AG08395 (cell line): Measurements from ENCODE around the gene ABLIM2.
"Not testable (repeated sequence)": the region's sequence is repeated elsewhere in the genome, so short reads cannot be mapped to it uniquely, and the experiment has no call there.

ENCODE experiments used
- DNase-seq: peaks from one replicate; pipeline ENCODE4 v3.0.0; 2012; ENCODE audit warnings: mixed read lengths, low spot score

Gene ABLIM2

DNA sequence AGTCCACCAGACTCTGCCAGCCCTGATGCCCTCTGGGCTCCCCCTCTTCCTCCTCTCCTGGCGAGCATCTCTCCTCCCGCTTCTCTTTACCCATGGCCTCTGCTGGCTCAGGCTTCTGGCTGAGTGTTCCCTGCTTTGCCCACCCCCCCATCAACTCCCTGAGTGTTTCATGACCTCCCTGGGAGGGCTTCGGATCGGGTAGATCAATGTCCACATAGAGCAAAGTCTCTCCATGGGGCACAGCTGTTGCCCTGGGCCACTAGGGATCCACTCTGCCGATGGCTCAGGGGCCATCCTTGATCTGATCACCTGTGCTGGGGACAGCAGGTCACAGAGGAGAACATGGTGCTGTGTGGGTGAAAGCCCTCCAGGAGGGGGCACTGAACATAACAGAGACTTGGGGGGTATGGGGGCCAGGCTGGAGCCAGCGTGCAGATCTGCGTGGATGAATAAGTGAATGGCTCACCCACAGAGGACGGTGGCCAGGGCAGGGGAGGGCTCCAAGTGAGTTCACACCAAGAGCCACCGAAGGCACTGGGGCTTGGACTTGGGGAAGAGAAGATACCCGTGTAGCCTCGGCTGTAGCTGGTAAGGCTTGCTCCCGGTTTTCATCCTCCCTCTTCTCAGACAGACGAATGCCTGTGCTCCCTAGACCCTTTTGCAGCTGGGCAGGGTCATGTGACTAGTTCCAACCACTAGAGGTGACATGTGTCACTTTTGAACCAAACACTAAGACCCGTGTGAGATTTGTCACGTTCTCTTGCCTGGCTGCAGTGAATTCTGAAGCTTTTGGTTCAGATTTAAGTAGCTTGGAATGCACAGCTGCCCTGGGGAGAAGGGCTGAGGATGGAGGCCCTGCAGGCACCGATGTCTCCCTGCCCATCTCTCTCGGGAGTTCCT is 195.8 kb downstream of the ABLIM2 start:
- no peak for DNase-seq

GRCh38 chr4:7960790-7961655 is 197.6 kb downstream of the ABLIM2 start:
- peak; percentile 93 for DNase-seq

- peak; percentile 67 for DNase-seq
These were observed 198.4 kb downstream of the ABLIM2 start for GRCh38 chr4:7960017-7960789.

- no peak for DNase-seq
These were observed 199.5 kb downstream of the ABLIM2 start for GRCh38 chr4:7959078-7959477.

- no peak for DNase-seq
These were observed 201.5 kb downstream of the ABLIM2 start for GRCh38 chr4:7956934-7957656.

- peak; percentile 78 for DNase-seq
These were observed 202.3 kb downstream of the ABLIM2 start for GRCh38 chr4:7956270-7956808.

GRCh38 chr4:7955393-7955792 is 203.2 kb downstream of the ABLIM2 start:
- no peak for DNase-seq

GRCh38 chr4:7952615-7953014 is 206.0 kb downstream of the ABLIM2 start:
- no peak for DNase-seq

DNA sequence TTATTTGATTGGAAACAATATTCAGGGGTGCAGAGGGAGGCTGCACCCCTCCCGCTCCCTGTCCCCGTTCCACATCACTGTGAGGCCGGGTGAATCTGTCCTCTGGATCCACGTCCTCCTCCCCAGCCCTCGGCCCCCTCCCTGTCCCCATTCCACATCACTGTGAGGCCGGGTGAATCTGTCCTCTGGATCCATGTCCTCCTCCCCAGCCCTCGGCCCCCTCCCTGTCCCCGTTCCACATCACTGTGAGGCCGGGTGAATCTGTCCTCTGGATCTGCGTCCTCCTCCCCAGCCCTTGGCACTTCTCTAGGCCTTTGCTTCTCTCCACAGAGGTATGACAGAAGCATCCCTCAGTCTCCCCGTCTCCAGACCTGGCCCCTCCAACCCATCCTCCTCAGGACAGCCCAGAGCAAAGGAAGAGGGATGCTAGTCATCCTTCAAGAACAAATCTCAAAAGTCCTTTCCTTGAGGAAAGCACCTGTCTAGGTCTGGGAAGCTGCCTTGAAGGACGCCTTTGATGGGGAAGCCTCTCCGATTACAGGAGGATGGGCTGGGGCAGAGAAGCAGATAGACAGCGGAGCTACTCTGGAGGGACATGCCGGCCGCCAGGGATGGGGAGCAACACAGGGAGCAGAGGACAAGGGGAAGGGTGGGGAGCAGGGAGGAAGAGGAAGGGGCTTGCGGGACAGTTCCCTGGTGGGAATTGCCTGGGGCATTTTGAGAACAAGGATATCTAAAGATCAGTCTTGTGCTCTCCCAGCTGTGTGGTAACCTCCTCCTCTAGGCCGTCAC is 208.1 kb downstream of the ABLIM2 start:
- DNase-seq: no peak

DNA sequence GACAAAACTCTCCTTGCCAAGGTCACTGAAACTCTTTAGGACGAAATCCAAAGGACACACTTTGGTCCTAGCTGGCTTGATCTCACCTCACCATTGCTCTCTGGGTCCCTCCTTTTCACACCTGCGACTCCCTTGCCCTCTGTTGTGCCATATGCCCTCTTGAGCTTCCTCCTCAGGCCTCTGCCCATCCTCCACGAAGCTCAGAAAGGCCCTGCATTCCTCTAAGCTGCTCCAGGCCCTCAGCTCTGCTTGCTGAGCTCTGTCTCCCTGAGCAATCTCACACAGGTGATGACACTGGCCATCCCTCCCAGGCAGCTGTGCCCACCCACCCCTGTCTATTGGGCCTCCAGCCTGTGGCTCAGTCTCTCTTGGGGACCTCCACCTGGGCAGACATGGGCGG is 208.9 kb downstream of the ABLIM2 start:
- no peak for DNase-seq

GRCh38 chr4:7947927-7948326 is 210.7 kb downstream of the ABLIM2 start:
- DNase-seq: no peak

DNA sequence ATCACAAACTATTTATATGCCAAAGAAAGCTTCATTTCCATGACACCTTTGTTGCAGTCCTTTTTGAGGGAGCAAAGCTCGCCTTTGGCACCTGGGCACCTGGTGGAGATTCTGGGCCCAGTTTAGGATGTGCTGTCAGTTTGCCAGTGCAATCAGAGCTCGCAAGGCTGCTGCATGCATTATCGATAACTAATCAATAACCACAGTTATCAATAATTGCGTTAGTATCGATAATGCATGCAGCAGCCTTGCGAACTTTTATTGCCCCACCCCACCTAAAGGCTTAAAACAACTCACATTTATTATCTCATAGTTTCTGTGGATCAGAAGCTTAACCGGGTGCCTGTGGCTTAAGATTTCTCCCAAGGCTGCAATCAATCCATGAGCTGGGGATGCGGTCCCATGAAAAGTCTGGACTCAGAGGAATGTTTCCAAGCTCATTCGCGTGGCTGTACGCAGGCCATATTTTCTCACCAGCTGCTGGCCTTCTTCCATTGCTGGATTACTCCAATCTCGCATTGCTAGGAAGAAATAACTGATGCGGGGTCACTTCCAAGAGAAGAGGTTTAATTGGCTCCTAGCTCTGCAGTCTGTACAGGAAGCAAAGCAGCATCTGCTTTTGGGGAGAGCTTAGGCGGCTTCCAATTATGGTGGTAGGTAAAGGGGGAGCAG is 212.8 kb downstream of the ABLIM2 start:
- peak; percentile 41 for DNase-seq

GRCh38 chr4:7944599-7945220 is 213.9 kb downstream of the ABLIM2 start:
- no peak for DNase-seq

DNA sequence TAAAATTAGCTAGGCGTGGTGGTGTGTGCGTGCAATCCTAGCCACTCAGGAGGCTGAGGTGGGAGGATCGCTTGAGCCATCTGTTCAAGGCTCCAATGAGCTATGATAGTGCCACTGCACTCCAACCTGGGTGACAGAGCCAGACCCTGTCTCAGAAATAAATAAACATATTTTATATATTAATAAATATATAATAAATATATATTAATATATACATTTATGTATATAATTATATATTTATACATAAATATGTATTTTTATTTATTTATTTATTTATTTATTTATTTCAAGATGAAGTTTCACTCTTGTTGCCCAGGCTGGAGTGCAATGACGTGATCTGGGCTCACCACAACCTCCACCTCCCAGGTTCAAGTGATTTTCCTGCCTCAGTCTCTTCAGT is 214.9 kb downstream of the ABLIM2 start:
- DNase-seq: not testable (repeated sequence)

DNA sequence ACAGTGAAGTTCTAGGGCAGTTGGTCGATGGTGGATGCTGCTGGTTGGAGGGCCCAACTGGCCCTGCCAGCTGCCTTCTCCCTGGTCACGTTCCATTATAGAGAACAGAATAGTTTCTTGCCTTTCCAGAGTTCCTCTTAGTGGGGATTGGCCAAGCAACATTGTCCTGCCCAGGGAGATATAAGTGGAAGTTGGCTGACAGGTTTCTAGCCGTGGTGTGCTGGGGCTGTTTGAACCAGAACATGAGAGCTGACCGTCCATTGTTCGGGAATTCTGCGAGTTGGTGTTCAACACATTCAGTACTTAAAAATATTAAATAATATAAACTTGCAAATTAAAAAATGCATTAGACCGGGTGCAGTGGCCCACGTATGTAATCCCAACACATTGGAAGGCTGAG is 215.4 kb downstream of the ABLIM2 start:
- DNase-seq: no peak

DNA sequence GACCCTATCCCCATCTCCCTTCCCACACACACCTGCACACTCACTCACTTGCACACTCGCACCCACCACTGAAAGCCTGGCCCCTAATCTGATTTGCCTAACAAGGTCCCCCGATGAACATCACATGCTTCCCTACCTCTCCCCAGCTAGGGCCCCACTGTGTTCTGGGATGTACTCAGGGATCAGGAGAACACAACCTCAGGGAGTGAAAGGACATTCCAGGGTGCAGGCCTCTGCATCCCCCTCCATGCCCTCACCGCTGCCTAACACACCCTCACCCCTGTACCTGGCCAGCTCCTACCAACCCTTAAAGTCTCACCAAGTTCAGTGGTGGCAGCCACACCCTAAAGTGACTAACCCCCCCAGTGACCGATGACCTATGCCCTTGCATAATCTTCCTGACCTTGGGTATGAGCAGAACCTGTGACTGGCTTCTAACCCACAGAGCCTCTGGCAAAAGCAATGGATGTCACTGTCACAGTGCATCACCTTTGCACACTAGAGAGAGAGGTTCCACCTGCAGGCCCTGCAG is 216.6 kb downstream of the ABLIM2 start:
- DNase-seq: no peak

DNA sequence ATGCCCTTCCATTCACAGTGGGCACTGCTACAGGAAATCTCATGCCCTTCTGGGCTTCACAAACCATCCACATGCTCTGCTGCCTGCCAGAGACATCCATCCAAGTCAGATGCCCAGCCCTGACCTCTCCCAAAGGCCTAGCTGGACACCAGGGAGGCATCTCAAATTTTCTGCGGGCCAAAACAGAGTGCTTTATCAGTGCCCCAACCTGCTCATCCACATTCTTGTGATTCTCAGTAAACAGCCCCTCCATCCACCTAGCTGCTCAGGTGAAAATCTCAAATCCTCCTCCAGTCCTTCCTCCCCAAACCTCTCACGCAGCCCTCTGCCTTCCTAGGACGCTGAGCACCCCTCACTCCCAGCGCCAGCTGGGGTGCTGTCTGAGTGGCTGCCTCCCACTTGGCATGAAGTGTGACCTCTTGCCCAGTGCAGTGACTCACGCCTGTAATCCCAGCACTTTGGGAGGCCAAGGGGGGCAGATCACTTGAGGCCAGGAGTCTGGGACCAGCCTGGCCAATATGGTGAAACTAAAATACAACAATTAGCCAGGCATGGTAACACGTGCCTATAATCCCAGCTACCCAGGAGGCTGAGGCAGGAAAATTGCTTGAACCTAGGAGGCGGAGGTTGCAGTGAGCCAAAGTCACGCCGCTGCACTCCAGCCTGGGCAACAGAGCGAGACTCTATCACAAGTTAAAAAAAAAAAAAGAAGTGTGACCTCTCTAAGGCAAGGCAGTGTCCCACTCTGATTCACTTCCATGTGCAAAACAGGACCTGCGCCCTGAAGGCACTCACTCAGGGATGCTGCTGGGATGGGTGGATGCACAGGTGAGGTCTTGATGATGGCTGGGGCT is 217.3 kb downstream of the ABLIM2 start:
- DNase-seq: no peak
